ENCODE data around the gene KCNJ12.

KCNJ12 gene

DNA sequence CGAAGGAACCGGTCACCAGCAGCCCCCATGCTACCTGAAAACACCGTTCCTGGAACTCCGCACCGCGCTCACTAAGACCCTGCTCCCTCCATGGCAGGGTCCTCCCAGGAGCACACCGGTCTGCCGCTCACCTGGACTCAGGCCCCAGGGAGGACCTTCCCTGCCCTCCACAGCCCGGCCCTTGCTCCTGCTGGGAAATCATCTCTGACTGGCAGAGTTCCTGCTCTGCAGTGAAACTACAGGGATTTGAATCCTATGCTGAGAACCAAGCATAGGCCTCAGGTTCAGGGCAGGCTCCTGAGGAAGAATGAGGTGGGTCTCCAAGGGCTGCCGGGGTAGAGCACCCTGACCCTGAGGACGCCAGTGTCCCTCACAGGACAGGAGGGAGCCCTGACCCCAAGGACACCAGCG lies 88.5 kb downstream of the KCNJ12 start:
- no peaks in the 10 kb centered on the region for H3K9me3 Mint-ChIP-seq
- no peak for ATAC-seq
- peaks cover 20% of the 10 kb centered on the region for H3K4me1 Mint-ChIP-seq
- no peak overlapping the region for H3K4me3 Mint-ChIP-seq
- peaks cover 5% of the 10 kb centered on the region for H3K36me3 Mint-ChIP-seq
- DNase-seq (ENCODE audit: low spot score in 2 of 2): no peak
- H3K27ac Mint-ChIP-seq: no peak overlapping the region

DNA sequence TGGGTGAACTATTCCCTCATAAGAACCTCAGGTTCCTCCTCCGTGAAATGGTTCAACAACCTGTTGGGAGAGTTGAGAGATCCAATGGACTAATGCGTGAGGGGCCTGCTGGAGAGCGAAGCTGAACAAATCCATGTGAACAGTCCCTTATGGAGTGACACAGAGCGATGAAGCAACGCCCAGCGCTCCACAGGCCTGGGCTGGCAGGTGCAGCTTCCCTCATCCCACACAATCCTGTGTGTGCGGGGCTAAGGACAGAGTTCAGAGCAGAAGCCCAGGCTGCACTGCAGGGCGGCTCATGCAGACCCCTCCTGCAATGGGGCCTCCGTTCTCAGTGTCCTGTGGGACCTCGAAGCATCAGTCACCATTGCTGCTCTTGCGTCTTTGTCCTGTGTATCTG lies 90.4 kb downstream of the KCNJ12 start:
- H3K9me3 Mint-ChIP-seq: no peaks in the 10 kb centered on the region
- no peak overlapping the region for H3K27ac Mint-ChIP-seq
- H3K4me3 Mint-ChIP-seq: no peak overlapping the region
- H3K4me1 Mint-ChIP-seq: peaks cover 20% of the 10 kb centered on the region
- H3K36me3 Mint-ChIP-seq: peaks cover 5% of the 10 kb centered on the region
- no peak for DNase-seq (ENCODE audit: low spot score in 2 of 2)
- no peak for ATAC-seq

DNA sequence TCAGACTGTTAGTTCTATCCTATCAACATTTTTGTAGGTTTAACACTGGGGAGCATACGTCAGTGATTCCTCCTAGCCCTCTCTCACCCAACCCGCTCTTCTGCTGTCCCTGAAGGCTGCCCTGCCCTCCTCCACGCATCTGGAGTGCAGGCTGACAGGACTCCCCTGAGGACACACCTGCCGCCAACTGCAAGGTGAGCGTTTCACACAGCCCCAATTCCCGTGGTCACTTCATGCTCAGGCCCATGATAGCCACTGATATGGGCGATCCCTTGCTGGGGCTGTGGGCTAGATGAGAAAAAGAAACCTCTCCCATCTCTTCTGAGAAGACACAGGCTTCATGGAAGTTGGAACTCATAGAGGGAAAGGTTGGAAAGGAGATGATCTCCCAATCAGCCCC lies 91.0 kb downstream of the KCNJ12 start:
- H3K36me3 Mint-ChIP-seq: peaks cover 5% of the 10 kb centered on the region
- H3K27ac Mint-ChIP-seq: no peak overlapping the region
- no peaks in the 10 kb centered on the region for H3K9me3 Mint-ChIP-seq
- peaks cover 20% of the 10 kb centered on the region for H3K4me1 Mint-ChIP-seq
- ATAC-seq (no peak), DNase-seq (ENCODE audit: low spot score in 2 of 2) (no peak)
- no peak overlapping the region for H3K4me3 Mint-ChIP-seq

DNA sequence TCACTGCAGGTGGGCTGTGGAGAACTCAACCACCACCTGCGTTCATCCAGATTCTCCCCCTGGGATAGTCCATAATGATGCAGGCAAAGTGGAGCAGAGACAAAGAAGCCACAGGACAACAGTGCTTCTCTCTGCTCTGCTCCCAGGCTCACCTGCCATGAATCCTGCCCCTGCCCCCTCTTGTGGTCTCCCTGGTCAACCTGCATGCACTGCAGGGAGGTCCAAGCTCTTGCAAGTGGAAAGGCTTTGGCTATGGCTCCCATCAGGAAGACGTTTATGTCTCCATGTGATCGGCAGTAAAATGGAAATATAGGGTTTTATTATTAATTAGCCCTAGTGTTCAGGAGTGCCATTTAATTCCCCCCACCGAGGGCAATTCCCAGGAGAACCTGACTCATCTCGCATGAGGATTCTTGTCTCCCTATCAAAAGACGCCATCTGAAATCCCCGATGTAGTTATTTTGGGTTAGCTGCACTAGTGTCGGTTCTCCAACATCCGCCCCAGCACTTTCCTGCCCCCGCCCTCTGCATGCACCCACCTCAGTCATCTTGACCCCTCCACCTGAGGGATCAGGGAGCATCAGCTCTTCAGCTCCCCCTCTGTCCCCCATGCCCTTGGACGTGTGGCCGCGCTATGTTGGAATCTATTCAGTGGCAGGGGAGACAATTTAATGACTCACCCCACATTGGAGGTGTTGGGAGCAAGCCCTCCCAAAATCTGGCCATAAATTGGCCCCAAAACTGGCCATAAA lies 91.8 kb downstream of the KCNJ12 start:
- Mint-ChIP-seq H3K4me1 (peaks cover 15% of the 10 kb centered on the region), H3K36me3 (peaks cover 5% of the 10 kb centered on the region), H3K4me3 (no peak overlapping the region), H3K27ac (no peak overlapping the region), H3K9me3 (no peaks in the 10 kb centered on the region)
- DNase-seq (ENCODE audit: low spot score in 2 of 2) (no peak), ATAC-seq (no peak)

Data from stimulated activated effector memory CD8-positive, alpha-beta T cell treated with anti-CD3 and anti-CD28 coated beads, Interleukin-12 subunit alpha, Interleukin-12 subunit beta, amount 100 ng/mL, for 72 hours (primary cell).